NCI-H526 treated with DMSO at 0.1 percent for 48 hours (cell line): ENCODE results near the gene FRMPD2.
"Not testable (repeated sequence)": the region's sequence is repeated elsewhere in the genome, so short reads cannot be mapped to it uniquely, and the experiment has no call there.

Source experiments
- DNase-seq: peaks from one replicate; lab custom pipeline; 2025; lab: John Stamatoyannopoulos, UW

Gene FRMPD2

GRCh38 chr10:48122618-48123017 is 151.9 kb downstream of the FRMPD2 start:
- DNase-seq: not testable (repeated sequence)

GRCh38 chr10:48110277-48110676 is 164.2 kb downstream of the FRMPD2 start:
- not testable (repeated sequence) for DNase-seq
